Kasumi-1 (cell line): ENCODE measurements around the gene KAT8.
"Not testable (repeated sequence)": the region's sequence is repeated elsewhere in the genome, so short reads cannot be mapped to it uniquely, and the experiment has no call there.

Source experiments
- DNase-seq, 2 experiments: peaks; one replicate each; lab custom pipeline; 2025; lab: John Stamatoyannopoulos, UW

Gene KAT8

GRCh38 chr16:31148896-31149295, 31.4 kb downstream of the KAT8 start:
- no peak for DNase-seq

GRCh38 chr16:31149332-31149731, 31.9 kb downstream of the KAT8 start:
- DNase-seq: no peak

GRCh38 chr16:31149894-31150890, 32.7 kb downstream of the KAT8 start, which contains the start of gene PRSS36:
Gene PRSS36 (minus strand): TSS chr16:31150066. CDS start chr16:31150035, 31 bp downstream.
- DNase-seq: no peak

GRCh38 chr16:31150976-31151375, 33.5 kb downstream of the KAT8 start:
- not testable (repeated sequence) for DNase-seq

GRCh38 chr16:31157136-31157535, 39.7 kb downstream of the KAT8 start:
- DNase-seq: peak in 1 of 2 experiments; percentile 36

GRCh38 chr16:31167315-31167714, 49.9 kb downstream of the KAT8 start:
- DNase-seq: no peak

GRCh38 chr16:31168848-31169247, 51.4 kb downstream of the KAT8 start:
- no peak for DNase-seq

GRCh38 chr16:31170048-31170447, 52.6 kb downstream of the KAT8 start:
- not testable (repeated sequence) for DNase-seq

GRCh38 chr16:31177136-31177535, 59.7 kb downstream of the KAT8 start:
- no peak for DNase-seq

- no peak for DNase-seq
Observed at GRCh38 chr16:31179219-31179746, 61.8 kb downstream of the KAT8 start.

GRCh38 chr16:31179747-31180459, 62.4 kb downstream of the KAT8 start, which contains the start of gene FUS:
Gene FUS (plus strand): TSS chr16:31180139. CDS start chr16:31180215, 76 bp downstream.
- DNase-seq: peak; percentile 58 to 64
